Measurements from ENCODE around the gene CNTN4.
"Not testable (repeated sequence)": the region's sequence is repeated elsewhere in the genome, so short reads cannot be mapped to it uniquely, and the experiment has no call there.

Gene CNTN4

DNA sequence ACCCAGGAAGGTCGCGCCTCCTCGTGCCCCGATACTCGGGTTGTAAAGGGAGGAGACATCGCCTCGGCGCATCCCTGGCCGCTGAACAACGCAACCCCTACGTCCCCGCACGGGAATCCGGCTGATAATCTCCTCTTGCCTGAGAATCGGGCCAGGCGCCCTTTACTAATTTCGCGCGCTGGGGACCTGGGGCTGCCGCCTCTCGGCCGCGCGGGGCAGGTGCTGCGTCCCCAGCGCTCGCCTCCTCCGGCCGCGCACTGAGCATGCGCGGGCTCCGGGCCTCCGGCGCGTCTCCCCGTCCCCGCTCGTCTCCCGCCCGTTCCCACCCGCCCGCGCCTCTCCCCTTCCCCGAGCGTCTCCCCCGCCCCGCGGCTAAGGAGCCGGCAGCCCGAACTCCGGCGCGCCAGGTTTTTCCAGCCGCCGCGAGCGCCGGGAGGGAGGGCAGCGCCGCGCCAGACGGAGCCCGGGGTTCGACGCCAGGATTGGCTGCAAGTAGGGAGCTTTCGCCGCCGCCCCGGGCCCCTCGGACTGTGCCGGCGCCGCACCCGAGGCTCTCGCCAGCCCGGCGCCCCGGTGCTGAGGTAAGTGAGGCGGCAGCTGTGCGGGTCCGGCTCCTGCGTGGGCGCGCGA, at the start of gene CNTN4:
CNTN4 (plus strand) TSS at position 469 of the 630 bp plus-strand sequence.
- peak in 1 of 3 experiments; percentile 24 for DNase-seq (ENCODE audit: low read depth in 3 of 3)

DNA sequence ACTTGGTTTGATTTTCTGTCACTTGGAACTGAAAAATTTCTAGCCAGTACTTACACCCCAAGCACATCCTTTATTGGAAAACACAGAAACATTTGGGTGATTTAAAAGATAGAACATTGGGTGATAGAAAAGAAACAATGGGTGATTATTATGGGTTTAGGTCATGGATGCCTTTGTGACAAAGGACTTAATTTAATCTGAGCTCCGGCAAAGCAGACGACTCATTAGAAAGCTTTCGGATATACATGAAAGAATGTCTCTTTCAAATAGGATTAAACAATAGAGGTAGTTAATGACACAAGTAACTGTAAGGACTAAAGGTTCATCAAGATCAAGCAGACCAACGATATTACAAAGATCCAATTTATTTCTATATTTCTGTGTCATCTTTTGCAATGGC, 37.3 kb upstream of the CNTN4 start:
- no peak for DNase-seq (ENCODE audit: low read depth in 3 of 3)

DNA sequence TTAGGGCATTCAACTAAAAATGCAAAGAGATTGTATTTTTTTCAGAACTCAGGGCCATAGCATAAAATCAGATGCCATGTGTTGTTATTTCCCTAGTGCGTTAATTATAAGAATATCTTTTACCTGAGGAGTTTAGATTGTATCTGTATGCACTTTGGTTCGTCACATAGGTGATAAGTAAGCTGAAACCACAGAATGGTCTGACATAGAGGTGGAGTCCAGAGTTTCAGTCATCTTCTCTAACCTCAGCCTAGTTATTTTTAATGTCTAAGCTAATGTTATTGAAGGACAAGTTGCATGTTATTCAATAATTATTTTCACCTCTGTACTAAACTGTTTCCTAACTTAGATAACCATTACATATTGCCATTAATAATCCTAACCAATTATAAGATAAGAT, 27.1 kb upstream of the CNTN4 start:
- no peak for DNase-seq (ENCODE audit: low read depth in 3 of 3)

DNA sequence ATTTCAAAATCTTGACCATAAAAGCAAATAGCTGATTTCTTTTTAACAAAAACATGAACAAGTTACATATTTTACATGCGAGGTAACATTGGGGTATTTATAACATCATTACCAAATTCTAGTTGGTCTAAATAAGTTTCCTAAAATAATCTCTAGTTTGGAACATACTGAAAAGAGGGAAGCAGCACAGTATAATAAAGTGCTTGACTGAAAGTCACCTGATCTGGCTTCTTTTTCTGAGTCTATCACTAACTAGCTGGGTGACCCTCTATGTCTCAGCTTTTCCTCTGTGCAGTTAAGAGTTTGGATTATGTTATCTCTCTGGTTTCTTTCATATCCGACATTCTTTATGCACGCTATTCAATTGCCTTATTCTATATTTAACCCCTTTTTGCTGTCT, 19.8 kb upstream of the CNTN4 start:
- DNase-seq (ENCODE audit: low read depth in 3 of 3) = no peak

DNA sequence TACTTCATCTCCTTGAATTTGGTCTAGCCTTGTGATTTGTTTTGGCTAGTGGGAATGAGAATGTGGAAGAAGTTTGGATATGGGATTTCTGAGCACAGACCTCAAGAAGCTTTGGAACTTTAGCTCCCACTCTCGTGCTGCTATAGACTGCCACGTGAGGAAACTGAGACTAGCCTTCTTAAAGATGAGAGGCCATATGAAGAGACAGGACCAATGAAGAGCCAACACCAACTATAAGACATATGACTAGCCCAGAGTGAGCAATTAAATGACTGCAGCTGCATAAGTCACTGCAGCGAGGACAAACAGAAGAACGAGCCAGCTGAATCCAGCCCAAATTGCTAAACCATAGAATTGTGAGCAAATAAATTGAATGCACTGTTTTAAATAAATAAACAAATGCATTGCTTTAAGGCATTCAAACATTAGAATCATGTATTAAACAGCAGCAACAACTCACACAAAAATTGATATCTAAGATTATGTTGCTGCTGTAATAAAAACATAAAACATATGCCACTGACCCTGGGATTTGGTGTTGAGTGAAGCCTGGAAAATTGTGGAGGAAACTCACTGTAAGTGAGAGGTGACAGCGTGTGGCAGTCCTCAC, 15.7 kb upstream of the CNTN4 start:
- DNase-seq (ENCODE audit: low read depth in 3 of 3) = no peak

DNA sequence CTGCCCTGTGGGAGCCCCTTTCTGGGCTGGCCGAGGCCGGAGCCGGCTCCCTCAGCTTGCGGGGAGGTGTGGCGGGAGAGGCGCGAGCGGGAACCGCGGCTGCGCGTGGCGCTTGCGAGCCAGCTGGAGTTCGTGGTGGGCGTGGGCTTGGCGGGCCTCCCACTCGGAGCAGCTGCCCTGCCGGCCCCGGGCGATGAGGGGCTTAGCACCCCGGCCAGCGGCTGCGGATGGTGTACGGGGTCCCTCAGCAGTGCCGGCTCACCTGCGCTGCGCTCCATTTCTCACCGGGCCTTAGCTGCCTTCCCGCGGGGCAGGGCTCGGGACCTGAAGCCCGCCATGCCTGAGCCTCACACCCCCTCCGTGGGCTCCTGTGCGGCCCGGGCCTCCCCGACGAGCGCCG, 15.1 kb upstream of the CNTN4 start:
- DNase-seq (ENCODE audit: low read depth in 3 of 3) = not testable (repeated sequence)

DNA sequence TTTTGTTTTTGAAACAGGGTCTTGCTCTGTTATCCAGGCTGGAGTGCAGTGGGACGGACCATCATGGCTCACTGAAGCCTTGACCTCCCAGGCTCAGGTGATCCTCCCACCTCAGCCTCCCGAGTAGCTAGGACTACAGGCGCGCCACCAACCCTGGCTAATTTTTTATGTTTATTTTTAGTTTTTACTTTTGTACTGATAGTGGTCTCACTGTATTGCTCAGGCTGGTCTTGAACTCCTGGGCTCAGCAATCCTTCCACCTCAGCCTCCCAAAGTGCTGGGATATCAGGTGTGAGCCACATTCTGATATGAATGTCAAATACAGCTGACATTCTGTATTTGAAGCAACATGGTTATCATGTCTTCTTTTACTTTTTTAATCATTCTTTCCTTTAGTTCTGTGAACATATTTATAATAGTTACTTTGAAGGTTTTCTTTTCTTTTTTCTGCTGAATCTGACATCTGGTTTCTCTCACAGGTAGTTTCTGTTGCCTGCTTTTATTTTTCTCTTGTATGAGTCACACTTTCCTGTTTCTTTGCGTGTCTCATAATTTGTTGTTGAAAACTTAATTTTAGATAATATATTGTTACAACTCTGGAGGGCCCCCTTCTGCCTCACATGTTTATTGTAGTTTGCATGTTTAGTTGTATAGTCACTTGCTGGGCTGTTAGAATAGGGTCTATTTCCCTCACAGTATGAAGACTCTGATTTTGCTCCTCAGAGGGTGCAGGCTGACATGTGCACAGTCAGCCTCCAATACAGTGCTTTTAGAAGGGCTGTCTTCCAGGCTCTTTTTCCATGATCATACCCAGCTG, 8.4 kb upstream of the CNTN4 start:
- no peak for DNase-seq (ENCODE audit: low read depth in 3 of 3)

DNA sequence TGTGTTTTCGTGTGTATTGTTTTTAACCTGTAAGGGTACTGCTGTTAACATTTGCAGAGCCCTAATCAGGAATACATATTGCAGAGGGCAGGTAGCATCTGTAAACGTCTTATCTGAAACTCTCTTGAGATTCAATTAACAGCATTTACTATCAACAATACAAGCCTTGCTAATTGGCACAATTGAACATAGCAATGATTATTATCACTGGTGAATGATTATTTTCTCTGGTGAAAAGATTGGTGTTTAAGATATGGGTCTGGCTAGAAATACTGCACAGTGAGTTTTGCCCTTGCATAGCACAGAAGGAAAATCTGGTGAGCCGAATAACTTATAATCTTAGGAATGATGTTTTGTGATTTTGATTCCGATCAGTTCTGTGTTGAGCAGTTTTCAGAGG, 5.9 kb upstream of the CNTN4 start:
- DNase-seq (ENCODE audit: low read depth in 3 of 3) = no peak

DNA sequence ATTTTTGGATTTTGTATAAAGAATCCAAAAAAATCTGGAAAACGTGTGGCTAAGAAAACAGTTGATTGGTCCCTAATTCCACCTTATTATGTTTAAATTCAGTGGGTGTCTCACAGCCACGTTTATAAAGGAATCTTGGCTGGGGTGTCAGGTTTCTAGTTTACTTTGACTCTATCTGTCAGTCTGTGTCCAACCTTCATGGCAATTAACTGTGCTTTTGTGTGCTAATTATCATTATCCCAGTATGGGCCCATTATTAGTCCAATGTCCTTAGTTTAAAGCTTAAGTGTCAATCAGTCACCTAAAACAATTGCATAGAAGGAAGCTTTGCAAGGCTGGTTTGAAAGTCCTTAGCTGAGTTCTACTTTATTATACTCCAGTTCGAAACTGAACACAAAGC, 3.7 kb upstream of the CNTN4 start:
- DNase-seq (ENCODE audit: low read depth in 3 of 3) = no peak

DNA sequence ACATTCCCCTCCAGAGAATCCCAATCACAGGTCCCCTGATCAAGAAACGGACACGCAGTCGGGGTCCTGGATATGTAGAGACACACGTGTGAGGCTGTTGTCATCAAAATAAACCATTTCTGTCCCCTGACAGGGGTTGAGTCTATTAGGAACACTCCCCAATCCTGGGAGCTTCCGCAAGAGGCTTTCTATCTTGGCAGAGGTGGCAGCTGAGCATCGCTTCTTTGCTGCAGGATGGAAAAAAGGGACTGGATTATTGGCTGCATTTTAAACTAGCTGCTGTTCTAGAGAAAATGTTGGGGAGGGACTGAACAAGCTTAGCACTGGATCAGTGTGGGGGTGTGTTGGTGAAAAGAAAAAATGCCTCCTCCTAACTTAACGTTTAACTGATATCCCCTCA, 2.5 kb upstream of the CNTN4 start:
- no peak for DNase-seq (ENCODE audit: low read depth in 3 of 3)

DNA sequence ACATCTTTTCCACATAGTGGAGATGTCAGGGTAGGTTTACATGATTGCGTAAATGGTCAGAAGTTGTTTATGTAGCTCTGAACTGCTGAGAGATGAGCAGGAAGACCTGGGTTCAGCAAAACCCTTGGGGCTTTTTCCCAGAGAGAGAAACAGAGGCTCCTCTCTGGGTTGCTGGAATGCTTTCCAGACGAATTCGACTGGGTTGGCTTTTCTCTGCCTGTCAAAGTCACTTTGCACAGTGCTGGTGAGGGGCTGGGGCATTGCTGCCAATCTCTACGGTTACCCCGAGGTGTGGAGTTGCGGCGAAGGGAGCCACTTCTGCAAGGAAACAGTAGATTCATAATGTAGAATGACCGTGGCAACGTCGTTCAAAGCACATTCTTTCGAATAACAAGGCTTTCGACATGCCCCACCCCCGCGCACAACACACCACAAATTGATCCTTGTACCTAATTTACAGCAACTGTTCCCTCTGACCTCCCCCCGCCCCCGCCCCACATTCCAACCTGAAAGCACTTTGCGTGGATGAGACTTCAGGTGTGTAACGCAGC, 950 bp upstream of the CNTN4 start:
- no peak for DNase-seq (ENCODE audit: low read depth in 3 of 3)

DNA sequence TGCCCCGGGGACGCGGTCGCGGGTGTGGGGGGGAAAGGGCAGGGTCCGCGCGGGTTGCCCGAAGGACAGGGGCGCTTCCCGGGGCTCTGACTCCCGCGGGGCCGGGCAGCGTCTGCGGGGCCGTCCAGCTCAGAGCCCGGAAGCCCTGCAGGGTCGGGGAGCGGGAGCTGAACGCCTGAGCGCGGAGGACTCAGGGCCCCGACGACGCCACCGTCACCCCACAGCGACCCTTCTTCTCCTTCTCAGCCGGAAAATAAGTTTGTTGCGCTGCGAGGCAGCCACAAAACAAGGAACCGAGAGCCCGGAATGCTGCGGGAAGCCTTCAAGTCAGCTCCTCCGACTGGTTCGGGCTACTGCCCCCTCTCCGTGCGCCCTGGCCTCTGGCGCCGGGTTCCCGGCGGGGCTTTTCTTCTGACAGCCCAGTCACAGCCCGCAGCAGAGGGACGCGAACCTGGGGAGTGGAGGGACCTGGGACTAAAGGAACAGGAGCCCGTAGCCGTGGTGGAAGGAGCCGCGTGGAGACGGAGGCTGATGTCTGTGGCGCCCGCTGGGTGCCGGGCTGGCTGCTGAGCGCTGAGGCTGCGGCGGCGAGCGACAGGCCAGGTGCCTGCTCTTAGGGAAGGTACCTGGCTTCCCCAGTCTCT, 484 bp downstream of the CNTN4 start:
- DNase-seq (ENCODE audit: low read depth in 3 of 3) = no peak

DNA sequence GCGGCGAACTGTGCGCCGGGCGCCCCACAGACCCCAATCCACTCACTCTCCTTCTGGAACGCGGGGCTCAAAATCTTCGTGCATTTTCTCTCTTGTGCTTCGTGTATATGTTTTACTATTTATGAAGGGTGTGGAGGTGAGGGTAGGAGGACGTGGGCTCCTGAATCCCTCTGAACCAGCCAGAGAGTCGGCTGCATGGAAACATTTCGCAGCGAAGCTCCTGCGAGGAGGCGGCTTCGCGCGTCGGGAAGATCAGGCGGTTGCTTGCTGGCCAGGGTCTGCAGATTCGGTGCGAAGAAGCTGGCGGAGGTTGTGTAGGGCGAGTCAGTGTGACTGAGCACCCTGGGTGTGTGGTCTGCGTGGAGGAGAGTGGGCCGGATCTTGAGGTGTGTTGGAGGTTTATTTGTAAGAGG, 1.1 kb downstream of the CNTN4 start:
- DNase-seq (ENCODE audit: low read depth in 3 of 3) = no peak

DNA sequence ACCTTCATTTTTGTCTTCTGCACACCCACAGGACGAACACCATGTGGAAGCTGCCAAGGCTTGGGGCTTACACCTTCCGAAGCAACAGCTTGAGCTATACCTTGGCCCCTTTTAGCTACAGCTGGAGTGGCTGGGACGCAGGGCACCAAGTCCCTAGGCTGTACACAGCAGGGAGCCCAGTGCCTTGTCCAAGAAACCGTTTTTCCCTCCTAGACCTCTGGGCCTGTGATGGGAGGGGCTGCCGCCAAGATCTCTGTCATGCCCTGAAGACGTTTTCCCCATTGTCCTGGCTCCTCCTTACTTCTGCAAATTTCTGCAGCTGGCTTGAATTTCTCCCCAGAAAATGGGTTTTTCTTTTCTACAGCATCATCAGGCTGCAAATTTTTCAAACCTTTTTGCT, 7.8 kb downstream of the CNTN4 start:
- DNase-seq (ENCODE audit: low read depth in 3 of 3) = no peak

DNA sequence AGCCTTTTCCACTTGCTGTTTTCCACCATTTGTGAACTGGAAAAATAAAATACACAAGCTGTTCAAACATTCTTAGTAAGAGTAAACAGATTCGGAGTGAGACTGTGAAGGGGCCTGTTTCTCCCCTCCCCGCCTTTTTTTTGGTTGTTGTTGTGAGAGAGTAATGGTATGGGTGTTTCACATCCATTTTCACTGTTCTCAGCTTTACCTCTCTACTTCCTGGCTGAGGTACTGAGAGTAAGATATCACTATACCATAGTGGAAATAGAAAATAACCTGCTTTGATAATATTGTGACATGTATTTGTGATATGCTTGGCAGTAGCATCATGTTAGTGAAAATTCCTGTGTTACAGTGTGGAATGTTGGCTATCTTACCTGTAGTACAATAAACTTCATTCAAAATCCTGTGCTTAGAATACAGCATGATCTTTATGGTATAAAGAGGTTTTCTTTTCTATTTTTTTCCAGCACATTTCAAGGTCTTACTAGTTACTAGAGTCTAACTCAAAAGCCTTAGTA, 12.0 kb downstream of the CNTN4 start:
- no peak for DNase-seq (ENCODE audit: low read depth in 3 of 3)

DNA sequence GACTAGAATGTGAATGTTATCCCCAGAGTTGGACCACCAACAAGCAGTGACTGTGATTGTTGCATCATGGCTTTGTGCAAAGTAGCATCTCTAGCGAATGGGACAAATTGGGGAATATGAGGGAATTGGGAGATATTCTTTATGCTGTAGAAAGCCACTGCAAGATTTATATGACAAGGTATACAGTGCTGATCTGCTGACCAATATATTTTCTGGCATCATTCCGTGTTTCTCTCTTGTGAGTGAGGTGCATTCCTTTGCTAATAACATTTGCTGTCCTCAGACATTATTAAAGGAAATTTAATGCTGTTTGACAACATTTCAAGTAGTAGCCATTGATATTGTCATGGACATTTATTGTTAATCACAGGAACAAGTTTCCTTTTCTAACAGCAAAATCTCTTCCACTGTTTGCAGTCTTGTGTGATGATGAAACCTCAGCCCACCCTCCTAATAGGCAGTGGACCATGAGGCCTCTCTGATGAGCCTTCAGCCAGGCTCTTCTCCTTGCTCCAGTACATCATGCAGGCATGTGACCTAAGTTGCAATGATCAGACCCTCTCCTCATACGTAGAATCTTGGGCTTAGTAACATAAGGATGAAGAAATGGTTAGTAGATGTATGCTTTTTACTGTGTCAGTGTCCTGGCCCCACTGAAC, 16.1 kb downstream of the CNTN4 start:
- no peak for DNase-seq (ENCODE audit: low read depth in 3 of 3)

DNA sequence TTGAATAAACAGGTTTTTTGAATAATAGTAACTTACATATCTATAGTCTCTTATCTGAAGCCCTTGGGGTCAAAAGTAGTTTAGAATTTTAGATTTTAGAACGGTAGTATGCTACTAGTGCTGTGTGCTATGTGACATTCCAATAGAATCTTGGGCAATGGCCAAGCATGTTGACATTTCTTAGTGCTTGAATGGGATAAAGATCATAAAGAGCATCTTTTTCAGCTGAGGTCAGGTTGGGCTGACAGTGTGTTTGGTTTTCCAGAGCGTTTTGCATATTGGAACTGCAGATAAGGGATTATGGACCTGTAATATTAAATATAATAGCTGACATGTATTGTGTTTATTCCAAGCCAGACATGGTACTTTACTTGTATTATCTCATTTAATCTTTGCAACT, 32.1 kb downstream of the CNTN4 start:
- DNase-seq (ENCODE audit: low read depth in 3 of 3) = no peak

DNA sequence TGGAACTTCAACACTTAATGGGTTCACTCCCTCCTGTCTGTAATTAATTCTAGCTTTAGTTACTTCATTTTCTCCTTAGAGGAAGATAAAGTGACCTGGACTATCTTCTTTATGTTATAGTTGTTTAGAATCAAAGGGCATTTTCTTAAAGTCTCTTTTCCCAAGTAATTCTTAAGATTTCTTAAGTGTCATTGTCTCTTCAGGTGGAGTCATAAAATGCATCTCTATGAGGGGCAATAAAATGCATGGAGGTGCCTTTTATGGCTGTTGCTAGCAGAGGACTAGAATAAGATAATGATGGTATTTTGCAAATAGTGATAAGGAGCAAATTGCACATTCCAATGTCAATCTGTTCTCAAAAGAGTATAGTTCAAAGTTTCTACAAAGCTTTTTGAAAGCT, 34.5 kb downstream of the CNTN4 start:
- no peak for DNase-seq (ENCODE audit: low read depth in 3 of 3)

DNA sequence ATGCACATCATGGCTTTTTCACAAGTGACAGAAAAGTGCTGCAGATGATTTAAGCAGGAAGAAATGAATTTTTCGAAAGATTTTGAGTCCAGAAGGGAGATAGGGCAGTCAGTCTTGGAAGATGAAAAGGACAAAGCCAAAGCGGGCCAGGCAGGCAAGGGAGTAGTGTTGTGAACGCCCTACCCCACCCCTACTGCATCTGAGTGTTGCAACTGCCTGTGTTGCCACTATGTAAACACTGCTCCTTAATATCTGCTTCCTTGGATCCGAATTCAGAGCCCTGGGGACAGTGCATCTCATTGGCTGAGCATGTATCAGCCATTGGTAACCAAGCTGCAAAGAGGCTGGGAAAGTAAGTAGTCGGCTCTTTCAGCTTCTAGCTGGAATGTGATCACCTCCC, 39.0 kb downstream of the CNTN4 start:
- DNase-seq (ENCODE audit: low read depth in 3 of 3) = no peak

DNA sequence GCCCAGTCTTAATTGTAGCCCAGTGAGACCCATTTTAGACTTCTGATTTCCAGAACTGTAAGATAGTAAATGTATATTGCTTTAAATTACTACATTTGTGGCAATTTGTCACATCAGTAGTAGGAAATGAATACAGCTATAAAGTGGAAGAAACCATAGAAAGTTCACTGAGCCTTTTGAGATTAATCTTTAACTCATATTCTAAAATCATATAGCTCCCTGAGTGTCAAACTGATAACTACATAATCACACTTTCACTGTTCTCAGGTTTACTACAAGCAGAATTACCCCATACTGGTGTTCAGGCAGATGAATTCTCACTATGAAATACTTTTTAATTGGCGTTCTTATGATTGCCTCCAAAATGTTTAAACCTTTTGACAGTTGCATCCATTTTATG, 42.8 kb downstream of the CNTN4 start:
- no peak for DNase-seq (ENCODE audit: low read depth in 3 of 3)

DNA sequence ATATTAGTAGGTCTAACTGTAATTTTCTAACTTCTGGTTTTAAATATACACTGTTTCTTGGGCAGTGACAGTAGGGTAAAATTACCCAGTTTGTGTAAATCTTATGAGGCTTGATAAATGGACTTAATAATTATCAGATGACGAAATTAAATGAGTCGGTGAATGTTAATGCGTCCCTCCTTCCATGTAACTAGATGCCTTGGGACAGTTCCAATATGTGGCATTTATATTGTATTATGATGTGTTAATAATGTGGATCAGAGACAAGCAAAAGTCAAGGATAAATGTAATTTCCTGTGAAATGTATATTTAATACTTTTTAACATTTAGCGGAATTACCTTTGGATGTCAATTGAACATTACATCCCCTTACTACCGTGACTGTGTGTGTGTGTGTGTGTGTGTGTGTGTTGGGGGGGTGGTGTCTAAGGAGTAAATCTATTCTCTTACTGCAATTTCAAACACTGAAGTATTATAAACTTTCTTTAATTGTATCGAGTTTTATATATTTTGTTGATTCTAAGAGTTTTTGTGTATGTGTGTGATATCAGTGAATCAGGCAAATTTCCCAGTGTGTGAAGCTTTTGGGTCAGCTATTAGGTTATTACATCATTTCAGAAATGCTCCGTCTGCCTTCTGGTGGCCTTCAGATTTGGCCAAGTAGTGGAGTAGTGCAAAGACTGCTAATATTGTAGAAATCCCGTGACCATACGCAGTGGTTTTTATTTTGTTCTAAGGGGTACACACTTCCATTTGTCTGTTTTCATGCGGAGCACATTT, 50.1 kb downstream of the CNTN4 start:
- no peak for DNase-seq (ENCODE audit: low read depth in 3 of 3)
